ENCODE results near the gene MYBPC2.

DNA sequence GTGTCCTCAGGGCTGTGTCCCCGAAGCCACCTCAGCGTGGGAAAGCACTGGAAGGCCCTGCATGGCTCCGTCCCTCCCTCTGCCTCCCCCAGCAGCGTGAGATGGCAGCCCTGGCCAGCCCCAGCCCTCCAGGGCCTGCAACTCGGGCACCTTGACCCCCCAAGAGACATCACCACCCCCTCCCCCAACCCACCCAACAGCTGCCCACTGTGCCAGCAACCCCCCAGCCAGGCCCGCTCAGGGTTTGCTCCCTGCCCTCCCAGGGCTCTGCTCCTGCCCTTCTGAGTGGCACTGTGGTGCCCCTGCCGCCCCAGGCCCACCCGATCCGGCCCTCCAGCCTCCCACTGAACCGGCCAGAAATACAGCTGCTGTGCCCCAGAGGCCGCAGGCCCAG, 82.5 kb downstream of the MYBPC2 start:
- TF ChIP-seq, protein P1, sequence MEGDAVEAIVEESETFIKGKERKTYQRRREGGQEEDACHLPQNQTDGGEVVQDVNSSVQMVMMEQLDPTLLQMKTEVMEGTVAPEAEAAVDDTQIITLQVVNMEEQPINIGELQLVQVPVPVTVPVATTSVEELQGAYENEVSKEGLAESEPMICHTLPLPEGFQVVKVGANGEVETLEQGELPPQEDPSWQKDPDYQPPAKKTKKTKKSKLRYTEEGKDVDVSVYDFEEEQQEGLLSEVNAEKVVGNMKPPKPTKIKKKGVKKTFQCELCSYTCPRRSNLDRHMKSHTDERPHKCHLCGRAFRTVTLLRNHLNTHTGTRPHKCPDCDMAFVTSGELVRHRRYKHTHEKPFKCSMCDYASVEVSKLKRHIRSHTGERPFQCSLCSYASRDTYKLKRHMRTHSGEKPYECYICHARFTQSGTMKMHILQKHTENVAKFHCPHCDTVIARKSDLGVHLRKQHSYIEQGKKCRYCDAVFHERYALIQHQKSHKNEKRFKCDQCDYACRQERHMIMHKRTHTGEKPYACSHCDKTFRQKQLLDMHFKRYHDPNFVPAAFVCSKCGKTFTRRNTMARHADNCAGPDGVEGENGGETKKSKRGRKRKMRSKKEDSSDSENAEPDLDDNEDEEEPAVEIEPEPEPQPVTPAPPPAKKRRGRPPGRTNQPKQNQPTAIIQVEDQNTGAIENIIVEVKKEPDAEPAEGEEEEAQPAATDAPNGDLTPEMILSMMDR (IDR thresholded peaks at IDR 0.05), result no peak
- TF ChIP-seq SIN3A (IDR thresholded peaks at IDR 0.05; ENCODE audit: borderline replicate concordance, insufficient read depth, low read depth, low read length) (no peak), POLR2AphosphoS5 (IDR thresholded peaks at IDR 0.05; ENCODE audit: low read depth, low read length) (no peak), TCF7L2 (IDR thresholded peaks at IDR 0.05; ENCODE audit: low read depth, low read length) (no peak)
- TF ChIP-seq, protein P2, sequence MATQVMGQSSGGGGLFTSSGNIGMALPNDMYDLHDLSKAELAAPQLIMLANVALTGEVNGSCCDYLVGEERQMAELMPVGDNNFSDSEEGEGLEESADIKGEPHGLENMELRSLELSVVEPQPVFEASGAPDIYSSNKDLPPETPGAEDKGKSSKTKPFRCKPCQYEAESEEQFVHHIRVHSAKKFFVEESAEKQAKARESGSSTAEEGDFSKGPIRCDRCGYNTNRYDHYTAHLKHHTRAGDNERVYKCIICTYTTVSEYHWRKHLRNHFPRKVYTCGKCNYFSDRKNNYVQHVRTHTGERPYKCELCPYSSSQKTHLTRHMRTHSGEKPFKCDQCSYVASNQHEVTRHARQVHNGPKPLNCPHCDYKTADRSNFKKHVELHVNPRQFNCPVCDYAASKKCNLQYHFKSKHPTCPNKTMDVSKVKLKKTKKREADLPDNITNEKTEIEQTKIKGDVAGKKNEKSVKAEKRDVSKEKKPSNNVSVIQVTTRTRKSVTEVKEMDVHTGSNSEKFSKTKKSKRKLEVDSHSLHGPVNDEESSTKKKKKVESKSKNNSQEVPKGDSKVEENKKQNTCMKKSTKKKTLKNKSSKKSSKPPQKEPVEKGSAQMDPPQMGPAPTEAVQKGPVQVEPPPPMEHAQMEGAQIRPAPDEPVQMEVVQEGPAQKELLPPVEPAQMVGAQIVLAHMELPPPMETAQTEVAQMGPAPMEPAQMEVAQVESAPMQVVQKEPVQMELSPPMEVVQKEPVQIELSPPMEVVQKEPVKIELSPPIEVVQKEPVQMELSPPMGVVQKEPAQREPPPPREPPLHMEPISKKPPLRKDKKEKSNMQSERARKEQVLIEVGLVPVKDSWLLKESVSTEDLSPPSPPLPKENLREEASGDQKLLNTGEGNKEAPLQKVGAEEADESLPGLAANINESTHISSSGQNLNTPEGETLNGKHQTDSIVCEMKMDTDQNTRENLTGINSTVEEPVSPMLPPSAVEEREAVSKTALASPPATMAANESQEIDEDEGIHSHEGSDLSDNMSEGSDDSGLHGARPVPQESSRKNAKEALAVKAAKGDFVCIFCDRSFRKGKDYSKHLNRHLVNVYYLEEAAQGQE (IDR thresholded peaks at IDR 0.05; ENCODE audit: insufficient read depth in 1 of 2, low read depth in 2 of 2, low read length in 1 of 2), result no peak
